ENCODE results near the gene RAB6B.

Gene RAB6B

DNA sequence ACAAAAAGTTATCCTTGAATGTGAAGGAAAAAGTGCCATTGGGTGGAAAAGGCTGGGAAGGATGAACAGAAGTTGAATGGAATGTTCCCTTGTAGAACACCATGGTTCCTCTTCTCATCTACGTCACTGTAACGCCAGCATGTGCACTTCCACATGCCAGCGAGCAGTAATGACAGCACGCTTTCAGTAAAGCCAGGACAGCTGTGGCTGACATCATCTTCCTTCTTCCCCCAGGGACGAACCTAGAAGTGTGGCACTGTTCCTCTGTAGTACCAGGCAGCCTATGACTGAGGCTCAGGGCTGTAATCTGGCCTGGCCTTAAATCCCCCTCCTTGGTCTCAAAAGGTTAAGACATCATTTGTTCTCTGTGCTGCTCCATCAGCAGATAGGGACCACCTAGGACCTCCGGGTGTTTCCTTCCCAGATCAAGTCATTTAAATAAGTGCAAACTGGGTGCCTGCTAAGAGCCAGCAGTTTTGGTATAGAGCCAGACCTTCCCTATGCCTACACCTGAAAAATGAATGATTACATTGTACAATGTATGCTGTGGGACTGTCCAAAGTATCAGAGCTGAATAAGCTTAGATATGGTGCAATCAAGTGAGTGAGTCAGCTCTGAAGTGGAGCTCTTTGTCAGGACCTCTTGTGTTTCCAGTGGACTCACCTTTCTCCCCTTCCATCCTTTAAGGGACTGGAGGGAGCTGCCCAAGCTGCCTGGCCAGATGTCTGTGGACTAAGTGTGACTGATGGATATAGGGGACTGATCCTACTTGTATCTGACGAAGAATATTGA, 95.7 kb downstream of the RAB6B start:
- Mint-ChIP-seq H3K27me3 (ENCODE audit: low read depth, poor library complexity) (peaks cover 65% of the 10 kb centered on the region), H3K27ac (no peak overlapping the region), H3K4me3 (no peak overlapping the region), H3K9me3 (peaks cover 13% of the 10 kb centered on the region), H3K36me3 (ENCODE audit: low read depth) (no peaks in the 10 kb centered on the region), H3K4me1 (no peaks in the 10 kb centered on the region)
- TF ChIP-seq, protein P1, sequence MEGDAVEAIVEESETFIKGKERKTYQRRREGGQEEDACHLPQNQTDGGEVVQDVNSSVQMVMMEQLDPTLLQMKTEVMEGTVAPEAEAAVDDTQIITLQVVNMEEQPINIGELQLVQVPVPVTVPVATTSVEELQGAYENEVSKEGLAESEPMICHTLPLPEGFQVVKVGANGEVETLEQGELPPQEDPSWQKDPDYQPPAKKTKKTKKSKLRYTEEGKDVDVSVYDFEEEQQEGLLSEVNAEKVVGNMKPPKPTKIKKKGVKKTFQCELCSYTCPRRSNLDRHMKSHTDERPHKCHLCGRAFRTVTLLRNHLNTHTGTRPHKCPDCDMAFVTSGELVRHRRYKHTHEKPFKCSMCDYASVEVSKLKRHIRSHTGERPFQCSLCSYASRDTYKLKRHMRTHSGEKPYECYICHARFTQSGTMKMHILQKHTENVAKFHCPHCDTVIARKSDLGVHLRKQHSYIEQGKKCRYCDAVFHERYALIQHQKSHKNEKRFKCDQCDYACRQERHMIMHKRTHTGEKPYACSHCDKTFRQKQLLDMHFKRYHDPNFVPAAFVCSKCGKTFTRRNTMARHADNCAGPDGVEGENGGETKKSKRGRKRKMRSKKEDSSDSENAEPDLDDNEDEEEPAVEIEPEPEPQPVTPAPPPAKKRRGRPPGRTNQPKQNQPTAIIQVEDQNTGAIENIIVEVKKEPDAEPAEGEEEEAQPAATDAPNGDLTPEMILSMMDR (IDR thresholded peaks at IDR 0.05): no peak
- no peak for DNase-seq

DNA sequence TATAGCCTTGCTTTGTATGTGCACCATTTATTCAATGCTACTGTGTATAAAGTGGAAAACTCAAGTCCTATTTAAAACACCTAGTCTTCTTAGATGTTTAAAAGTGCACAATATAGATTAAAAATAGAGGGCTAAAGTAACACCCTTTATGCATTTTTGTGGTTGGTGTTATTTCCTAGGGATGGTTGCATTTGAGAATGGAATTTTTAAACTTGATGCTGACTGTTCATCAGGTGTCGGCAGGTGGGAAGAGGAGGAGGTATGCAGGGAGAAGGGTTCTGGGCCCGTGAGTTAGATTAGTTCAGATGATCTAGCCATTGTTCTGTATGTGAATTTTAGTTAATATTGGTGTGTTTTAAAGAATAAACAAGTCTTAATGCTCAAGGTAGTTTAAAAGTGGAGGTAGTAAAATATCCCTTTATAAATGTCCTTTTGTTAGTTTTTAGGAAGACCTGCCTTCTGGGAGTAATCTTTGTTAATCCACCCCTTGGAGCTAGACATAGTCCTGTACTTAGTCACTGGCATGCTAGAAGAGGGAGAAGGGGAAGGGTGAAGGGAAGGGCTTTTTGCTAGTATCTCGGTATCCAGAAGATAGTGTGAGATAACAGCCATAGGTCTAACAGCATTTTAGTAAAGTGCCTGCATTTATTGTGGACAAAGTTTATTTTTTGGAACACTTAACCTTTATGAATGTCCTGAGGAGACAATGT, 98.1 kb downstream of the RAB6B start:
- Mint-ChIP-seq H3K27ac (no peak overlapping the region), H3K4me3 (no peak overlapping the region), H3K4me1 (no peaks in the 10 kb centered on the region), H3K9me3 (peaks cover 35% of the 10 kb centered on the region), H3K36me3 (ENCODE audit: low read depth) (peaks cover 6% of the 10 kb centered on the region), H3K27me3 (ENCODE audit: low read depth, poor library complexity) (peaks cover 56% of the 10 kb centered on the region)
- TF ChIP-seq, protein P1 (IDR thresholded peaks at IDR 0.05): no peak
- DNase-seq: no peak

DNA sequence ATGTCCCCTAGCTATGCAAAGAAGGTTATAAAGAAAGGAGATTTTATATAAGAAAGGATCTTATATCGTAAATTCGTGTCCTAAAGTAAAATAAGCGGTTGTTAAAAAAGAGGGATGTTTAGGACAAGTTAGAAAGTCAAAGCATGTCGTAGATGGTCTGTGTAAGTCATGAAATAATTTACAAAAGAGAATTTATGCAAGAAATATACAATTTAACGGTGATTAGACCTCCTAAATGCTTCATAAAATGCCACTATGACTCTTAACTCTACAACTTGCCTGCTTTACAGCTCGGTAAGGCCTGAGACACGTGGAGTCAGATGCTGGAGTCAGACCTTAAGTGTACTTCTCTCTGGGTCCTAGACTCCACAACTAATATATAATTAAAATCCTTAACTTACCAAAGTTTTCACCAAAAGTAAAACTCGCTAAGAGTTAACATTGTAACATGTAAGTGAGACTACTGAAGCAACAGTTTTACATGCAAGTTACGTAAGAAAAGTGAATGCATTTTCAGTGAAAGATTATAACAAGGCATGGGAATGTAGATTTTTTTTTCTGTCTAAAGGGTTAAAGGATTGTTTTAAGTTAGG, 103.4 kb downstream of the RAB6B start:
- Mint-ChIP-seq H3K4me3 (no peak overlapping the region), H3K4me1 (no peaks in the 10 kb centered on the region), H3K27ac (no peak overlapping the region), H3K36me3 (ENCODE audit: low read depth) (peaks cover 6% of the 10 kb centered on the region), H3K27me3 (ENCODE audit: low read depth, poor library complexity) (peaks cover 7% of the 10 kb centered on the region), H3K9me3 (peaks cover 73% of the 10 kb centered on the region)
- TF ChIP-seq, protein P1 (IDR thresholded peaks at IDR 0.05): no peak
- DNase-seq: no peak

DNA sequence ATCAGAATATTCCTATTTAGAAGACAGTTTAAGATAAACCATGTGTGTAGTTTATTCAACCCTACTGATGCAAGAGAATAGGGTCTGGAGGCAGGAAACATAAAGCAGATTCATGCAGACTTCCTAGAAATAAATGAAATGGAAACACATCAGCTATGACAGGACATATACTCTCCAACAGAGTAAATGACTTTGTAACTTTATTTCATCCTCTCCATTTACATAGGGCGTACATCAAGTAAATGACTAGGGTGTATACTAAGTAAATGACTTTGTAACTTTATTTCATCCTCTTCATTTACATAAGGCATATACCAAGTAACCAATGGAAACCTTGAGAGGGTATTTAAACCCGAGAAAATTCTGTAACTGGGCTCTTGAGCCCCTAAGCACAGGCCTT, 107.7 kb downstream of the RAB6B start:
- TF ChIP-seq, protein P1 (IDR thresholded peaks at IDR 0.05): no peak
- DNase-seq: no peak
- Mint-ChIP-seq H3K4me1 (no peaks in the 10 kb centered on the region), H3K27ac (no peak overlapping the region), H3K9me3 (peaks cover 54% of the 10 kb centered on the region), H3K27me3 (ENCODE audit: low read depth, poor library complexity) (peaks cover 2% of the 10 kb centered on the region), H3K36me3 (ENCODE audit: low read depth) (peaks cover 5% of the 10 kb centered on the region), H3K4me3 (no peak overlapping the region)

DNA sequence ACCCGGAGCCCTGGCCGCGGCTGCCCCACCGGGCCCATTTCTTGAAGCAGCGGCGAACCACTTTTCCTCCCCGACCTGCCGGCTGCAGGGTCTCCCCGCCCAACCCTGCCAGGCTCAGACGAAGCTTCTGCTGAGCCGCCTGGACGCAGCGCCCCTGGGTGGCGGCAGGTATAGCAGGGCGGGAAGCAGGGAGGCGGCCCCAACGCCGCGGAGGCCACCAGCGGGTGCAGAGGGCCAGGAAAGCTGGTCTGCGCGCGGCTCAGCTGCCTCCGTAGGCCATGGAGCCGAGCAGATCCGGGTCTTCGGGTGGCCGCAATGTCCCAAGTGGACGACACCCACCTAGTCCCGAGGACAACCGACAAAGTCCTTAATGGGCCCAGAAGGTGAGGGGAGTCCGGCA, 111.9 kb downstream of the RAB6B start:
- Mint-ChIP-seq H3K27ac (no peak overlapping the region), H3K9me3 (peaks cover 23% of the 10 kb centered on the region), H3K27me3 (ENCODE audit: low read depth, poor library complexity) (peaks cover 13% of the 10 kb centered on the region), H3K4me3 (no peak overlapping the region), H3K4me1 (no peaks in the 10 kb centered on the region), H3K36me3 (ENCODE audit: low read depth) (no peaks in the 10 kb centered on the region)
- TF ChIP-seq, protein P1 (IDR thresholded peaks at IDR 0.05): no peak
- DNase-seq: no peak

All from nephron progenitor cell (in vitro differentiated cells).